Thyroid gland (tissue), 4 donors: ENCODE results near the gene ZNF491.

Experiments used
- POLR2A ChIP-seq, 2 donors: fragments of 450-650 bp; IDR thresholded peaks; one replicate each; pipeline ENCODE4 v1.6.1; 2017; ENCODE audit warnings: antibody characterized with exemption in 2 of 2, mild to moderate bottlenecking in 2 of 2, moderate library complexity in 1 of 2
- TF ChIP-seq, protein P1 (sequence below), 6 experiments: fragments of 200-600 bp in 3 of 6; fragments of 450-650 bp in 3 of 6; sonication (generic) in 3 of 6; IDR thresholded peaks; one replicate each; pipeline ENCODE4 v1.5.1; 2016 to 2019; ENCODE audit warnings: antibody characterized with exemption in 6 of 6, mild to moderate bottlenecking in 2 of 6, inconsistent platforms in 1 of 6, moderate library complexity in 1 of 6

DNA sequence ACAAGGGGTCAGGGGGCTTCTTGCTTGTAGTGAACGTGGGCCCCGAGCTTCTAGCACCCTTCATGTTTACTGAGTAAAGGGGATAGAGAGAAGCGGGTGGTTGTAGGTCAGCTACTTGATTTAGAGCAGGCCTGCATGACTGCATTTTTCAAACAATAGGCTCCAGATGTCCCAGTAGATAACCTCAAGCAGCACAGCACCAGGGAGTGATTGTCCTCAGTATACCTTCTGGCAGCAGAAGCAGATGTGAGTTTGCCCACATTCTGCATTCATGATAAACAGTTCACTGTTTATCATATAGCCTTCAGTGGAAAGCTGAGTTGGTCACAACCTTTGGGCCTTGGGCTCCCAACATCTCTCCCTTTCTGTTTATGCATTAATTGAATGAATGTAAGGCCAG, 55.0 kb downstream of the ZNF491 start:
- no peak for TF ChIP-seq POLR2A (IDR thresholded peaks at IDR 0.05)
- TF ChIP-seq, protein P1, sequence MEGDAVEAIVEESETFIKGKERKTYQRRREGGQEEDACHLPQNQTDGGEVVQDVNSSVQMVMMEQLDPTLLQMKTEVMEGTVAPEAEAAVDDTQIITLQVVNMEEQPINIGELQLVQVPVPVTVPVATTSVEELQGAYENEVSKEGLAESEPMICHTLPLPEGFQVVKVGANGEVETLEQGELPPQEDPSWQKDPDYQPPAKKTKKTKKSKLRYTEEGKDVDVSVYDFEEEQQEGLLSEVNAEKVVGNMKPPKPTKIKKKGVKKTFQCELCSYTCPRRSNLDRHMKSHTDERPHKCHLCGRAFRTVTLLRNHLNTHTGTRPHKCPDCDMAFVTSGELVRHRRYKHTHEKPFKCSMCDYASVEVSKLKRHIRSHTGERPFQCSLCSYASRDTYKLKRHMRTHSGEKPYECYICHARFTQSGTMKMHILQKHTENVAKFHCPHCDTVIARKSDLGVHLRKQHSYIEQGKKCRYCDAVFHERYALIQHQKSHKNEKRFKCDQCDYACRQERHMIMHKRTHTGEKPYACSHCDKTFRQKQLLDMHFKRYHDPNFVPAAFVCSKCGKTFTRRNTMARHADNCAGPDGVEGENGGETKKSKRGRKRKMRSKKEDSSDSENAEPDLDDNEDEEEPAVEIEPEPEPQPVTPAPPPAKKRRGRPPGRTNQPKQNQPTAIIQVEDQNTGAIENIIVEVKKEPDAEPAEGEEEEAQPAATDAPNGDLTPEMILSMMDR (IDR thresholded peaks at IDR 0.05) = no peak
